K562 (cell line): ENCODE measurements around the gene TRAF7. TPM values are rescaled to one million over a fixed set of nuclear protein-coding genes. Genes with fewer than 3 reads are reported as not detected.

Experiments
- ATAC-seq: fragments of 200-7000 bp; cut with Tn5 transposase; 3 replicates; pipeline ENCODE4 v1.9.1; 2020; ENCODE audit warnings: moderate library complexity
- BruUV-seq: library from RNA; stranded (reverse); fragments of 400-500 nt; replicated peaks from 2 replicates; lab custom pipeline; 2021; lab: Mats Ljungman, UMichigan
- CTCF ChIA-PET: fragments of 300-600 bp; formaldehyde crosslinking; extraction: SDS; loops from one replicate; lab custom pipeline; 2021; ENCODE audit warnings: low intra/inter-chr PET ratio; lab: Yijun Ruan, JAX
- POLR2A ChIA-PET: fragments of 300-600, 350-650 bp; sonication (Branson Sonifier 250); formaldehyde crosslinking; extraction: SDS; loops from one replicate; lab custom pipeline; 2021; ENCODE audit warnings: antibody characterized with exemption, inconsistent platforms; lab: Yijun Ruan, JAX
- DNase-seq, 4 experiments: peaks; one replicate each; pipeline versions ENCODE4 v3.0.0 to v3.0.0-alpha.2; 2011 to 2018; ENCODE audit warnings: low spot score in 3 of 4, mixed read lengths in 3 of 4; ENCODE audit errors: extremely low read depth in 1 of 4
- FAIRE-seq: peaks from 2 replicates; lab custom pipeline; 2011; peaks lifted over from hg19 to GRCh38; lab: Jason Lieb, UNC
- H2AFZ ChIP-seq: 2 replicates; pipeline ENCODE4 v1.6.0; 2011; ENCODE audit warnings: low read depth, low read length, control low read depth, inconsistent platforms
- H3K27ac ChIP-seq: fragments of 200-600 bp; 3 replicates; pipeline ENCODE4 v1.8.0; 2011; ENCODE audit warnings: low read depth, mild to moderate bottlenecking, control low read depth, inconsistent platforms, low read length, moderate library complexity, mixed read lengths; ENCODE audit errors: extremely low read depth
- H3K27me3 ChIP-seq, 2 experiments: fragments of 300-600 bp in 1 of 2; 2 replicates in 1 of 2; 3 replicates in 1 of 2; pipeline versions ENCODE4 v1.6.0 to v1.8.0; 2011; ENCODE audit warnings: inconsistent platforms in 2 of 2, low read length in 2 of 2, mild to moderate bottlenecking in 1 of 2, mixed read lengths in 1 of 2, moderate library complexity in 1 of 2; ENCODE audit not compliant: control insufficient read depth in 2 of 2, insufficient read depth in 2 of 2
- H3K36me3 ChIP-seq: fragments of 300-600 bp; 3 replicates; pipeline ENCODE4 v1.8.0; 2011; ENCODE audit warnings: mild to moderate bottlenecking, low read length, inconsistent platforms; ENCODE audit not compliant: control insufficient read depth, insufficient read depth
- H3K4me1 ChIP-seq, 2 experiments: fragments of 200-600 bp in 1 of 2; replicated peaks in 1 of 2; 2 replicates in 1 of 2; 3 replicates in 1 of 2; pipeline versions ENCODE4 v1.5.1 to v1.8.0; 2011; ENCODE audit warnings: inconsistent platforms in 2 of 2, low read length in 2 of 2, mild to moderate bottlenecking in 1 of 2, mixed read lengths in 1 of 2, moderate library complexity in 1 of 2; ENCODE audit not compliant: control insufficient read depth in 2 of 2, insufficient read depth in 2 of 2
- H3K4me2 ChIP-seq: 2 replicates; pipeline ENCODE4 v1.6.1; 2011; ENCODE audit warnings: low read length, control low read depth, inconsistent platforms, mixed read lengths; ENCODE audit not compliant: insufficient read depth
- H3K4me3 ChIP-seq: fragments of 200-600 bp; sonication (generic), shearing (Covaris generic); 2 replicates; pipeline ENCODE4 v1.5.1; 2016; ENCODE audit warnings: control low read depth, inconsistent platforms
- H3K79me2 ChIP-seq: fragments of 200-600 bp; 3 replicates; pipeline ENCODE4 v1.8.0; 2011; ENCODE audit warnings: low read length, inconsistent platforms; ENCODE audit not compliant: control insufficient read depth, insufficient read depth
- H3K9ac ChIP-seq, 2 experiments: 2 replicates each; pipeline versions ENCODE4 v1.6.0 to v1.6.1; 2011; ENCODE audit warnings: low read depth in 2 of 2, low read length in 2 of 2, control low read depth in 1 of 2, inconsistent platforms in 1 of 2, mild to moderate bottlenecking in 1 of 2, mixed read lengths in 1 of 2; ENCODE audit not compliant: insufficient read depth in 1 of 2
- H3K9me1 ChIP-seq: one replicate; pipeline ENCODE4 v1.6.0; 2011; ENCODE audit warnings: inconsistent platforms, mild to moderate bottlenecking, low read length, moderate library complexity; ENCODE audit not compliant: control insufficient read depth, insufficient read depth
- H3K9me3 ChIP-seq: replicated peaks from 2 replicates; pipeline ENCODE4 v1.5.1; 2011; ENCODE audit warnings: low read depth, low read length, inconsistent platforms; ENCODE audit not compliant: control insufficient read depth, insufficient read depth
- H4K20me1 ChIP-seq: replicated peaks from 2 replicates; pipeline ENCODE4 v1.6.1; 2011; ENCODE audit warnings: low read length, inconsistent platforms, mixed read lengths; ENCODE audit not compliant: control insufficient read depth, insufficient read depth
- BMI1 ChIP-seq: fragments of 150-350 bp; IDR thresholded peaks from 2 replicates; pipeline ENCODE4 v1.6.1; 2014; ENCODE audit warnings: low read length
- CSDE1 ChIP-seq, 2 experiments: fragments of 450-650 bp; IDR thresholded peaks; 2 replicates each; pipeline ENCODE4 v1.6.1; 2016; ENCODE audit warnings: mild to moderate bottlenecking in 1 of 2
- EP300 ChIP-seq: IDR thresholded peaks from 2 replicates; pipeline ENCODE4 v1.6.1; 2012; ENCODE audit warnings: low read length, improper control_type of control experiment
- JUNB ChIP-seq: fragments of 450-650 bp; formaldehyde crosslinking; conservative IDR thresholded peaks from 2 replicates; pipeline ENCODE4 v1.4.0; 2020; ENCODE audit warnings: mild to moderate bottlenecking
- KAT7 ChIP-seq: sonication (generic); formaldehyde crosslinking; IDR thresholded peaks from 2 replicates; pipeline ENCODE4 v1.8.0; 2022; ENCODE audit warnings: missing genetic modification reagents, mild to moderate bottlenecking, borderline replicate concordance
- SNIP1 ChIP-seq: fragments of 450-650 bp; IDR thresholded peaks from 2 replicates; pipeline ENCODE4 v1.7.1; 2017; ENCODE audit warnings: low read depth, mild to moderate bottlenecking
- TARDBP ChIP-seq: fragments of 450-650 bp; IDR thresholded peaks from 2 replicates; pipeline ENCODE4 v1.6.1; 2016
- ZNF311 ChIP-seq: fragments of 250-450 bp; sonication (Bioruptor Pico); IDR thresholded peaks from 2 replicates; pipeline ENCODE4 v1.4.0; 2020; ENCODE audit warnings: mild to moderate bottlenecking, moderate library complexity
- ZNF324 ChIP-seq: fragments of 250-450 bp; sonication (Bioruptor Pico); IDR thresholded peaks from 2 replicates; pipeline ENCODE4 v1.4.0; 2020; ENCODE audit warnings: mild to moderate bottlenecking
- ZNF408 ChIP-seq: fragments of 250-450 bp; sonication (Bioruptor Pico); IDR thresholded peaks from 2 replicates; pipeline ENCODE4 v1.4.0; 2020; ENCODE audit warnings: low read depth, mild to moderate bottlenecking, moderate library complexity
- ZNF57 ChIP-seq: fragments of 450-650 bp; formaldehyde crosslinking; IDR thresholded peaks from 2 replicates; pipeline ENCODE4 v1.4.0; 2020; ENCODE audit warnings: mild to moderate bottlenecking, moderate library complexity
- WGBS: fragments of 100-300 bp; shearing (Covaris generic); methylation state at CpG from one replicate; pipeline ENCODE4 v1.1.6; 2016; ENCODE audit warnings: low coverage, mixed read lengths; ENCODE audit not compliant: insufficient coverage; ENCODE audit errors: missing lambda C conversion rate; 5-methylcytosine and 5-hydroxymethylcytosine counted together
- in situ Hi-C: fragments of 300-500 bp; cut with MboI; formaldehyde crosslinking; loops from 4 replicates; pipeline ENCODE4 v1.15.0; 2018; ENCODE audit warnings: inconsistent platforms, mixed read lengths
- intact Hi-C: fragments of 100-400 bp; cut with micrococcal nuclease; formaldehyde crosslinking; loops from 2 replicates; pipeline ENCODE4 v1.14.2; 2022
- polyA plus RNA-seq, 8 experiments: library from polyadenylated mRNA; depleted of rRNA in 4 of 8; stranded (reverse) in 5 of 8; unstranded in 3 of 8; fragments of >200 nt; fragmentation: Nextera tagmentation in 2 of 8; fragmentation: Illumina TruSeq in 1 of 8; extraction: Ambion mirVana in 2 of 8; extraction: Trizol in 1 of 8; gene quantifications; 2 replicates each; pipeline versions ENCODE4 v1.2.1 to v1.2.3, GENCODE V29; 2011 to 2014; ENCODE audit warnings: inconsistent platforms in 1 of 8, missing spikeins in 1 of 8
- total RNA-seq, 7 experiments: library from RNA; depleted of rRNA in 6 of 7; stranded (reverse); fragments of >200 nt in 6 of 7; fragmentation: Illumina TruSeq in 2 of 7; extraction: Trizol in 2 of 7; gene quantifications; 2 replicates each; pipeline versions ENCODE4 v1.2.1 to v1.2.3, GENCODE V29; 2011 to 2021; ENCODE audit warnings: low replicate concordance in 1 of 7
- TF ChIP-seq, protein P1 (sequence below): fragments of 250-450 bp; sonication (Bioruptor Pico); IDR thresholded peaks from 2 replicates; pipeline ENCODE4 v1.8.0; 2022; ENCODE audit warnings: moderate library complexity, mild to moderate bottlenecking, inconsistent platforms
- TF ChIP-seq, protein P2 (sequence below): IDR thresholded peaks from 2 replicates; pipeline ENCODE4 v1.6.1; 2011; ENCODE audit warnings: borderline replicate concordance, low read depth, mild to moderate bottlenecking, moderate library complexity, low read length; ENCODE audit not compliant: insufficient read depth, poor library complexity, severe bottlenecking
- TF ChIP-seq, protein P3 (sequence below), 2 experiments: fragments of 200-800 bp in 1 of 2; sonication (Bioruptor generic) in 1 of 2; sonication (generic) in 1 of 2; formaldehyde crosslinking in 1 of 2; IDR thresholded peaks in 1 of 2; conservative IDR thresholded peaks in 1 of 2; 2 replicates each; pipeline versions ENCODE4 v1.5.0 to v1.6.1; 2016 to 2020; ENCODE audit warnings: missing compliant biosample characterization in 1 of 2, missing genetic modification characterization in 1 of 2, missing genetic modification reagents in 1 of 2

TRAF7 gene
- total and polyA plus RNA-seq, 9 of the 15 experiments (the other 6 are each of a cell fraction or from before 2014, with no cell fraction given), result 1.1 to 113 (median 41.6) TPM

GRCh38 chr16:2207872-2208271, 52.3 kb downstream of the TRAF7 start:
- Histone ChIP-seq H3K27me3 (no peaks in the 10 kb centered on the region), H3K4me2 (no peak overlapping the region), H3K9me3 (no peaks in the 10 kb centered on the region), H3K9ac (peak overlapping the region in 1 of 2 experiments; percentile 96; a peak in 2 of 4 replicates), H3K79me2 (peaks cover 57% of the 10 kb centered on the region), H3K36me3 (peaks cover 52% of the 10 kb centered on the region; the same call in 2 of the 3 replicates), H2AFZ (no peak overlapping the region)
- intact Hi-C loops, result no loop called here
- POLR2A ChIA-PET, result interaction anchor here (0.9 to 1.3 kb wide), 3 partner anchors 8 to 52 kb away, joined by 3 to 4 read pairs (median 3); partner anchors contain the start of gene TRAF7
- no peak for ATAC-seq
- in situ Hi-C loops, result no loop called here
- TF ChIP-seq TARDBP (no peak), ZNF311 (CRISPR knock-in tag) (no peak), KAT7 (CRISPR knock-in tag) (no peak), ZNF324 (CRISPR knock-in tag) (no peak), SNIP1 (no peak), EP300 (no peak), CSDE1 (IDR thresholded peaks at IDR 0.05) (no peak), ZNF408 (CRISPR knock-in tag) (no peak), BMI1 (no peak), JUNB (CRISPR knock-in tag) (no peak), ZNF57 (CRISPR knock-in tag) (no peak)
- TF ChIP-seq, protein P1, sequence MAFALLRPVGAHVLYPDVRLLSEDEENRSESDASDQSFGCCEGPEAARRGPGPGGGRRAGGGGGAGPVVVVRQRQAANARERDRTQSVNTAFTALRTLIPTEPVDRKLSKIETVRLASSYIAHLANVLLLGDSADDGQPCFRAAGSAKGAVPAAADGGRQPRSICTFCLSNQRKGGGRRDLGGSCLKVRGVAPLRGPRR, result no peak
- TF ChIP-seq, protein P2, sequence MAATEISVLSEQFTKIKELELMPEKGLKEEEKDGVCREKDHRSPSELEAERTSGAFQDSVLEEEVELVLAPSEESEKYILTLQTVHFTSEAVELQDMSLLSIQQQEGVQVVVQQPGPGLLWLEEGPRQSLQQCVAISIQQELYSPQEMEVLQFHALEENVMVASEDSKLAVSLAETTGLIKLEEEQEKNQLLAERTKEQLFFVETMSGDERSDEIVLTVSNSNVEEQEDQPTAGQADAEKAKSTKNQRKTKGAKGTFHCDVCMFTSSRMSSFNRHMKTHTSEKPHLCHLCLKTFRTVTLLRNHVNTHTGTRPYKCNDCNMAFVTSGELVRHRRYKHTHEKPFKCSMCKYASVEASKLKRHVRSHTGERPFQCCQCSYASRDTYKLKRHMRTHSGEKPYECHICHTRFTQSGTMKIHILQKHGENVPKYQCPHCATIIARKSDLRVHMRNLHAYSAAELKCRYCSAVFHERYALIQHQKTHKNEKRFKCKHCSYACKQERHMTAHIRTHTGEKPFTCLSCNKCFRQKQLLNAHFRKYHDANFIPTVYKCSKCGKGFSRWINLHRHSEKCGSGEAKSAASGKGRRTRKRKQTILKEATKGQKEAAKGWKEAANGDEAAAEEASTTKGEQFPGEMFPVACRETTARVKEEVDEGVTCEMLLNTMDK, result no peak
- TF ChIP-seq, protein P3, sequence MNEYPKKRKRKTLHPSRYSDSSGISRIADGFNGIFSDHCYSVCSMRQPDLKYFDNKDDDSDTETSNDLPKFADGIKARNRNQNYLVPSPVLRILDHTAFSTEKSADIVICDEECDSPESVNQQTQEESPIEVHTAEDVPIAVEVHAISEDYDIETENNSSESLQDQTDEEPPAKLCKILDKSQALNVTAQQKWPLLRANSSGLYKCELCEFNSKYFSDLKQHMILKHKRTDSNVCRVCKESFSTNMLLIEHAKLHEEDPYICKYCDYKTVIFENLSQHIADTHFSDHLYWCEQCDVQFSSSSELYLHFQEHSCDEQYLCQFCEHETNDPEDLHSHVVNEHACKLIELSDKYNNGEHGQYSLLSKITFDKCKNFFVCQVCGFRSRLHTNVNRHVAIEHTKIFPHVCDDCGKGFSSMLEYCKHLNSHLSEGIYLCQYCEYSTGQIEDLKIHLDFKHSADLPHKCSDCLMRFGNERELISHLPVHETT (CRISPR knock-in tag; conservative IDR thresholded peaks at IDR 0.05 in 1 of 2, IDR thresholded peaks at IDR 0.05 in 1 of 2), result no peak
- TF ChIP-seq, all 486 proteins: peak for 0
- no TSS peak for BruUV-seq
- H3K9me1 ChIP-seq, result no peaks in the 10 kb centered on the region
- FAIRE-seq, result no peak
- CTCF ChIA-PET, result no interaction called here
- peaks cover 28 to 87% of the 10 kb centered on the region in 2 experiments for H3K4me1 ChIP-seq
- no peak for DNase-seq
- no peak overlapping the region for H3K27ac ChIP-seq
- H3K4me3 ChIP-seq, result no peak overlapping the region
- H4K20me1 ChIP-seq, result peaks cover 13% of the 10 kb centered on the region
- WGBS, result 99% methylated on average over 8 of the region's 9 CpGs
